HCT116 (cell line): Measurements from ENCODE around the gene CCDC181. TPM values are rescaled to one million over a fixed set of nuclear protein-coding genes. Genes with fewer than 3 reads are reported as not detected.

Experiments
- ATAC-seq: fragments of 200-7000 bp; cut with Tn5 transposase; 2 replicates; pipeline ENCODE4 v1.9.1; 2020; ENCODE audit warnings: mild to moderate bottlenecking, moderate library complexity
- BruUV-seq: library from RNA; stranded (reverse); fragments of 400-500 nt; replicated peaks from 2 replicates; lab custom pipeline; 2021; lab: Mats Ljungman, UMichigan
- CTCF ChIA-PET: fragments of 300-600 bp; sonication (Branson Sonifier 250); formaldehyde crosslinking; loops from one replicate; lab custom pipeline; 2021; ENCODE audit warnings: antibody characterized with exemption; lab: Charles Lee
- POLR2A ChIA-PET: fragments of 300-600, 350-600 bp; sonication (Branson Sonifier 250); formaldehyde crosslinking; loops from one replicate; lab custom pipeline; 2021; ENCODE audit warnings: antibody characterized with exemption; lab: Charles Lee
- RAD21 ChIA-PET, 2 experiments: fragments of 300-600 bp; sonication (Branson Sonifier 250); formaldehyde crosslinking; loops; one replicate each; lab custom pipeline; 2023; ENCODE audit warnings: low total read pairs in 2 of 2; ENCODE audit not compliant: uncharacterized antibody in 2 of 2, unreplicated experiment in 2 of 2, low non-redundant PET in 1 of 2; lab: Charles Lee
- DNase-seq: peaks from one replicate; pipeline ENCODE4 v3.0.0-alpha.2; 2010; ENCODE audit warnings: low read depth, low spot score
- H2AFZ ChIP-seq: fragments of 200-600 bp; shearing (Covaris generic), sonication (generic); 2 replicates; pipeline ENCODE4 v1.6.1; 2017; ENCODE audit warnings: low read depth, mixed run types, mixed read lengths, antibody characterized with exemption, low read length; ENCODE audit not compliant: poor library complexity, severe bottlenecking
- H3K27ac ChIP-seq: 2 replicates; pipeline ENCODE4 v1.5.1; 2012; ENCODE audit warnings: low read depth, low read length
- H3K27me3 ChIP-seq: fragments of 200-600 bp; sonication (generic); 2 replicates; pipeline ENCODE4 v1.6.1; 2016; ENCODE audit warnings: mixed run types, low read length, mixed read lengths; ENCODE audit not compliant: insufficient read depth
- H3K36me3 ChIP-seq, 2 experiments: fragments of 200-500 bp in 1 of 2; fragments of 200-600 bp in 1 of 2; sonication (Bioruptor generic) in 1 of 2; sonication (generic) in 1 of 2; 2 replicates each; pipeline versions ENCODE4 v1.5.1 to v1.6.1; 2014 to 2016; ENCODE audit warnings: low read length in 2 of 2, inconsistent platforms in 1 of 2, mixed read lengths in 1 of 2, mixed run types in 1 of 2; ENCODE audit not compliant: insufficient read depth in 2 of 2, control insufficient read depth in 1 of 2
- H3K4me1 ChIP-seq, 2 experiments: fragments of 200-600 bp in 1 of 2; sonication (generic) in 1 of 2; 2 replicates each; pipeline versions ENCODE4 v1.5.1 to v1.6.1; 2012 to 2017; ENCODE audit warnings: low read length in 2 of 2, inconsistent platforms in 1 of 2, mild to moderate bottlenecking in 1 of 2, mixed read lengths in 1 of 2, mixed run types in 1 of 2, moderate library complexity in 1 of 2; ENCODE audit not compliant: insufficient read depth in 2 of 2, control insufficient read depth in 1 of 2
- H3K4me2 ChIP-seq: fragments of 200-600 bp; sonication (generic); 2 replicates; pipeline ENCODE4 v1.6.1; 2017; ENCODE audit warnings: mixed run types, low read length, mixed read lengths
- H3K4me3 ChIP-seq, 2 experiments: fragments of 200-600 bp in 1 of 2; sonication (generic) in 1 of 2; replicated peaks in 1 of 2; 2 replicates each; pipeline ENCODE4 v1.5.1; 2011 to 2016; ENCODE audit warnings: low read length in 2 of 2, control low read depth in 1 of 2, low read depth in 1 of 2, mild to moderate bottlenecking in 1 of 2, mixed read lengths in 1 of 2, mixed run types in 1 of 2
- H3K79me2 ChIP-seq: fragments of 200-600 bp; sonication (generic); 2 replicates; pipeline ENCODE4 v1.6.1; 2017; ENCODE audit warnings: mild to moderate bottlenecking, mixed run types, low read length, moderate library complexity, mixed read lengths; ENCODE audit not compliant: insufficient read depth
- H3K9ac ChIP-seq: fragments of 200-600 bp; sonication (generic); 2 replicates; pipeline ENCODE4 v1.6.1; 2016; ENCODE audit warnings: low read length, mixed read lengths
- H3K9me2 ChIP-seq: fragments of 200-600 bp; sonication (generic), shearing (Covaris generic); 2 replicates; pipeline ENCODE4 v1.6.1; 2017; ENCODE audit warnings: mixed run types, mild to moderate bottlenecking, moderate library complexity; ENCODE audit not compliant: insufficient read depth
- H3K9me3 ChIP-seq, 2 experiments: fragments of 200-500 bp in 1 of 2; fragments of 200-600 bp in 1 of 2; sonication (Bioruptor generic) in 1 of 2; sonication (generic) in 1 of 2; 2 replicates each; pipeline ENCODE4 v1.6.1; 2014 to 2017; ENCODE audit warnings: low read length in 2 of 2, mixed read lengths in 2 of 2, inconsistent platforms in 1 of 2, low read depth in 1 of 2, mild to moderate bottlenecking in 1 of 2, mixed run types in 1 of 2, moderate library complexity in 1 of 2; ENCODE audit not compliant: control insufficient read depth in 1 of 2, insufficient read depth in 1 of 2
- H4K20me1 ChIP-seq: fragments of 200-600 bp; sonication (generic), shearing (Covaris generic); 2 replicates; pipeline ENCODE4 v1.6.1; 2017; ENCODE audit warnings: mixed run types, mild to moderate bottlenecking, moderate library complexity; ENCODE audit not compliant: insufficient read depth
- ATF3 ChIP-seq: IDR thresholded peaks from 2 replicates; pipeline ENCODE4 v1.6.1; 2012
- CTCF ChIP-seq, 3 experiments: fragments of 200-600 bp in 1 of 3; sonication (generic) in 1 of 3; IDR thresholded peaks in 2 of 3; conservative IDR thresholded peaks in 1 of 3; 2 replicates each; pipeline ENCODE4 v1.5.1; 2012 to 2017; ENCODE audit warnings: low read depth in 2 of 3, low read length in 2 of 3, antibody characterized with exemption in 1 of 3, borderline replicate concordance in 1 of 3, control low read depth in 1 of 3, mild to moderate bottlenecking in 1 of 3, mixed read lengths in 1 of 3, mixed run types in 1 of 3, moderate library complexity in 1 of 3; ENCODE audit not compliant: insufficient read depth in 1 of 3
- ELF1 ChIP-seq: IDR thresholded peaks from 2 replicates; pipeline ENCODE4 v1.6.1; 2012; ENCODE audit warnings: low read depth, borderline replicate concordance
- EZH2 ChIP-seq: fragments of 200-600 bp; sonication (generic); IDR thresholded peaks from 2 replicates; pipeline ENCODE4 v1.6.1; 2017; ENCODE audit warnings: antibody characterized with exemption, mixed run types
- FOSL1 ChIP-seq: IDR thresholded peaks from 2 replicates; pipeline ENCODE4 v1.6.1; 2012; ENCODE audit warnings: low read depth
- JUND ChIP-seq: IDR thresholded peaks from 2 replicates; pipeline ENCODE4 v1.6.1; 2012
- POLR2A ChIP-seq: IDR thresholded peaks from 2 replicates; pipeline ENCODE4 v1.7.0; 2011; ENCODE audit warnings: borderline replicate concordance; ENCODE audit not compliant: insufficient read depth, insufficient read length; ENCODE audit errors: extremely low read depth
- RAD21 ChIP-seq: IDR thresholded peaks from 2 replicates; pipeline ENCODE4 v1.6.1; 2012; ENCODE audit warnings: low read depth, mild to moderate bottlenecking
- SP1 ChIP-seq: IDR thresholded peaks from 2 replicates; pipeline ENCODE4 v1.6.1; 2012; ENCODE audit warnings: low read depth
- SRF ChIP-seq: IDR thresholded peaks from 2 replicates; pipeline ENCODE4 v1.6.1; 2012; ENCODE audit warnings: low read depth
- TCF7L2 ChIP-seq: IDR thresholded peaks from 2 replicates; pipeline ENCODE4 v1.7.0; 2011; ENCODE audit warnings: borderline replicate concordance, inconsistent platforms; ENCODE audit not compliant: insufficient read depth, insufficient read length; ENCODE audit errors: extremely low read depth
- YY1 ChIP-seq: IDR thresholded peaks from 2 replicates; pipeline ENCODE4 v1.6.1; 2011; ENCODE audit warnings: low read length, low read depth, moderate library complexity, mild to moderate bottlenecking; ENCODE audit not compliant: insufficient replicate concordance; ENCODE audit errors: extremely low read depth
- ZBTB33 ChIP-seq: IDR thresholded peaks from 2 replicates; pipeline ENCODE4 v1.6.1; 2011; ENCODE audit warnings: mild to moderate bottlenecking, low read length, moderate library complexity; ENCODE audit not compliant: insufficient replicate concordance; ENCODE audit errors: extremely low read depth
- ZNF274 ChIP-seq: fragments of 200-500 bp; sonication (Bioruptor generic); IDR thresholded peaks from 2 replicates; pipeline ENCODE4 v1.6.1; 2014; ENCODE audit warnings: mild to moderate bottlenecking, low read depth, low read length, inconsistent platforms
- intact Hi-C: fragments of 100-400 bp; cut with micrococcal nuclease; formaldehyde crosslinking; loops from 2 replicates; pipeline ENCODE4 v1.10.0; 2022
- total RNA-seq: library from RNA; stranded (reverse); gene quantifications from one replicate; pipeline ENCODE4 v1.2.1, GENCODE V29; 2021; ENCODE audit not compliant: unreplicated experiment

The CCDC181 gene
- total RNA-seq, 1 experiment from 2014 or later = not detected

DNA sequence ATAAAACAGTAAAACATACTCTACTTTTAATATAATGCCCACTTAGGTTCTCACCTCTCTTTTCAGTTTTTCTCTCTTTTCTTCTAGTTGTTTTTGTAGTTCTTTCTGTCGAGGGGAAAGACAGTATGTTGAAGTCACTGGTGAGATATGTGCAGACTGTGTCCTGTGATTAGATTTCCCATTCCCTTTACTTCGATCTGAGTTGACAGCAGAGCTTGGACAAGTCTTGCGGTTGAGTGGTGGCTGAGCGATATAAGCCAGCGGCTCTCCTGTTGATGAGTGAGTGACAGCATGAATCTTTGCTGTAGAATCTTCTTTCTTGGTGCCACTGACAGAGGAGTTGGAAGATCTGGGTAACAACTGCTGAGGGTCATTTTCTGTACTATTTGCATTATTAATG, 6.0 kb downstream of the CCDC181 start:
- H3K4me3 ChIP-seq = no peak overlapping the region
- no peaks in the 10 kb centered on the region for H3K79me2 ChIP-seq
- H3K4me2 ChIP-seq = no peak overlapping the region
- H3K36me3 ChIP-seq = no peaks in the 10 kb centered on the region
- H2AFZ ChIP-seq = no peak overlapping the region
- no peak overlapping the region for H3K9ac ChIP-seq
- no TSS peak for BruUV-seq
- ATAC-seq = no peak
- POLR2A ChIA-PET = no interaction called here
- intact Hi-C loops = no loop called here
- no peak for DNase-seq
- TF ChIP-seq POLR2A (no peak), TCF7L2 (no peak), SP1 (no peak), JUND (no peak), ZNF274 (no peak), ATF3 (no peak), ELF1 (no peak), RAD21 (no peak), YY1 (no peak), SRF (no peak), EZH2 (no peak), ZBTB33 (no peak), FOSL1 (no peak), CTCF (IDR thresholded peaks at IDR 0.05 in 2 of 3, conservative IDR thresholded peaks at IDR 0.05 in 1 of 3; ENCODE audit: borderline replicate concordance in 1 of 3, insufficient read depth in 1 of 3, low read depth in 2 of 3, low read length in 2 of 3) (no peak)
- H3K27ac ChIP-seq = no peak overlapping the region
- no peaks in the 10 kb centered on the region for H3K4me1 ChIP-seq
- no peaks in the 10 kb centered on the region for H3K9me3 ChIP-seq
- CTCF ChIA-PET = no interaction called here
- RAD21 ChIA-PET = no interaction called here
- H3K9me2 ChIP-seq = no peaks in the 10 kb centered on the region
- H3K27me3 ChIP-seq = no peaks in the 10 kb centered on the region
- no peaks in the 10 kb centered on the region for H4K20me1 ChIP-seq
